GM11168 (cell line): Measurements from ENCODE around the gene LUC7L.

Experiments
- in situ Hi-C: fragments of 300-500 bp; cut with MboI; formaldehyde crosslinking; loops from one replicate; pipeline ENCODE4 v1.12.0; 2022; ENCODE audit warnings: low sequenced_read_pairs; ENCODE audit not compliant: unreplicated experiment

The LUC7L gene

GRCh38 chr16:152141-153128, 76.8 kb downstream of the LUC7L start, which contains the start of gene HBZ:
TSS of gene HBZ (plus strand) at chr16:152644. CDS start at chr16:152910, 266 bp downstream.
- in situ Hi-C loops: no loop called here

DNA sequence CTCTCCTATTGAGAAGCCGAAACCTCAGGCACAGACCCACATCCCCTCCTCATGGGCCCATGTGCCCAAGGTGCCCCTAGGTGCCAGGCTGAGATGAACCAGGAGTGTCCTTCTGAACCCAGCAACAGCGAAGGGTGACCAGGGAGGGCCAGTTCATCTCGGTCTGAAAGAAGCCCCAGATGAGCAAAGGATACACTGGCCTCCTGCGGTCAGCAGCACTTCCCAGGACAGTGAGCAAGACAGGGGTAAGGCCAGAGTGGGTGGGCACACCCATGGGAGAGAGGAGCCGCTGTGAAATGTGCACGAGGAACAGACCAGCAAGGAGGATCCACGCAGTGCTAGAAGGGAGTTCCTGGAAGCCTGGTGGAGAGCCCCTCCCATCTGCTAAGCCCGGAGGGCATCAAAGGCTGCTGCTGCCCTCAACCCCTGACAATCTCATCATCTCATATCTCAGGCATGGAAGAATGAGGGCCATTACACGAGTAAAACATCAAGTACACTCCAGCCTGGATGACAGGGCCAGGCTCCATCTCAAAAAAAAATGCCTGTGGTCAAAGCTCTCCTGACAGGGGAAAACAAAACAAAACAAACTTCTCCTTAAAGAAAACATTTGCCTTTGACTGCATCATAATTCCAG, 80.1 kb downstream of the LUC7L start:
- in situ Hi-C loops: no loop called here

DNA sequence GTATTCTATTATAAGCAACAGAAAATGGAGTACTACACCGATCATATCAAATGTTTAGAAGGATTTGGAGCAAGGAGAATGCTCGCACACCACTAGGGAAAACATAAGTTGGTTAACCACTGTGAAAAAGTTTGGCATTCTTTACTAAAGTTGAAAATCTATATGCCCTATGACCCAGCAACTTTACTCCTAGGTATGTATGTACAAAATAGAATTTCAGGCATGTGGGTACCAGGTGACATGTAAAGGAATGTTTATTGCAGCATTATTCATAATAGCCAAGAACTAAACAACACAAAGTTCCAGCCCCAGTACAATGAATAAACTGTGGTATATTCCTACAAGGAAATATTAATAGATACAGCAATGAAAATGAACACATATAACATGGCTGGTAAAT, 82.6 kb downstream of the LUC7L start:
- in situ Hi-C loops: no loop called here

- in situ Hi-C loops: no loop called here
These were observed 84.4 kb downstream of the LUC7L start for GRCh38 chr16:144797-145252.

DNA sequence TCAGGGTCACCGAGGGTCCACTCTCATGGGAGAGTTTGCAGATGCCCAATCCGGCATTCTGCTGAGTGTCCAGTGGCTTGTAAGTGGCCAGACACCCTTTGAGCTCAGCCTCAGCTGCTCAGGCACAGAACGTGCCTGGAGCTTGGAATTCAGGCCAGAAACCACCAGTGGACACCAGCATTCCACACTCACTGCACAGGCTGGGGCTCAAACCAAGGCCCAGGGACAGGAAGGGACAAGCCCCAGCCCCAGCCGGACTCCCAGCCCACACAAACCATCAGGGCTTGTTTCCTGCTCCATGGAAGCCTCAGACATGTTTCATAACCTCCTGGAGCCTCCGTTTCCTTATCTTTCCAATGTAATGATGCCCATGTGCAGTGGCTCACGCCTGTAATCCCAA, 85.8 kb downstream of the LUC7L start:
- in situ Hi-C loops: no loop called here

- in situ Hi-C loops: no loop called here
These were observed 86.2 kb downstream of the LUC7L start for GRCh38 chr16:143047-143446.

DNA sequence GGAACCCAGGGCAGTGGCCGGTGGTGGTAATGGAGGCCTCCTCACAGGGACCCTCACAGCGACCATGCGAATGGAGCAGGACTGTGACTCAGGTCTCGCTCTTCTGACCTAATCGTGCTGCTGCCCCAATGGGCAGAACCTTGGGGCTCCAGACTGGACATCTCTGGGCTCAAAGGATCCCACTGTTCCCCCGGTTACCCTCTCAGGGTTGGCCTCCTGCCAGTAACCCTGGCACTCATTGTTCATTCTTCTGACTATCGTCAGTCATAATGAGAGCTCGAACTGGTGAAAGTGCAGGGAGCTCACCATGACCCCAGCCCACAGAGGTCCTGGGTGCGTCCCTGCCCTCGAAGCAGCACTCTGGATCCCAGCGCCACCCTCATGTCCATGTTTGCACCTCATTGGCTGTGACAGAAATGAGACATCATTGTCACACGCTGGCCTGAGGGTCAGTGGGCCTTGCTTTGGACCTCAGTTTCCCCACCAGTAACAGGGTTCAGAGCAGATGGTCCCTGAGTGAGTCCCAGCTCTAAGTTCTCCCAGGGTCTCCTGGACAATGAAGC, 86.8 kb downstream of the LUC7L start:
- in situ Hi-C loops: no loop called here

DNA sequence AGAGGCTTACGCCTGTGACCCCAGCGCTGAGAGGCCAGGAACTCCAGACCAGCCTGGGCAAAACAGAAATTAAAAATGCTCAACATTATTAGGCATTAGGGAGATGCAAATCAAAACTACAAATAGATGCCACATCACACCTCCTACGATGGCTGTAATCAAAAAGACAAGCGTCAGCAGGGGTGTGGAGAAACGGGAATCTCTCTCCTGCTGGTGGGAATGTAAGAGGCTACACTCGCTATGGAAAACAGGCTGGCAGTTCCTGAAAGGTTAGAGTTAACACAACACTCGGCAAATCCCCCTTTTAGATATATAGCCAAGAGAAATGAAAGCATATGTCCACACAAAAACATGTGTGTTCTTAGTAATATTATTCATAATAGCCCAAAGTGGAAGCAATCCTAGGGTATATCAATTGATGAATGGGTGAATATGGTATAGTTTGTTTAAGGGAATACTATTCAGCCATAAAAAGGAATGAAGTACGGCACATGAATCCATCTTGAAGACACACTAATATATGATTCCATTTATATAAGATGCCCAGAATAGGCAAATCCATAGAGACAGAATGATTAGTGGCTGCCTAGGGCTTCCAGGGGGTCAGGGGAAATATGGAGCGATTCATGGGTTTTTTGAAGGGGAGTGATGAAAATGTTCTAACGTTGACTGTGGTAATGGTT, 88.9 kb downstream of the LUC7L start:
- in situ Hi-C loops: no loop called here
